HCT116 (cell line): Measurements from ENCODE around the gene NFIB. TPM values are rescaled to one million over a fixed set of nuclear protein-coding genes. Genes with fewer than 3 reads are reported as not detected.

ENCODE experiments used
- ATAC-seq: fragments of 200-7000 bp; cut with Tn5 transposase; 2 replicates; pipeline ENCODE4 v1.9.1; 2020; ENCODE audit warnings: mild to moderate bottlenecking, moderate library complexity
- BruUV-seq: library from RNA; stranded (reverse); fragments of 400-500 nt; replicated peaks from 2 replicates; lab custom pipeline; 2021; lab: Mats Ljungman, UMichigan
- CTCF ChIA-PET: fragments of 300-600 bp; sonication (Branson Sonifier 250); formaldehyde crosslinking; loops from one replicate; lab custom pipeline; 2021; ENCODE audit warnings: antibody characterized with exemption; lab: Charles Lee
- POLR2A ChIA-PET: fragments of 300-600, 350-600 bp; sonication (Branson Sonifier 250); formaldehyde crosslinking; loops from one replicate; lab custom pipeline; 2021; ENCODE audit warnings: antibody characterized with exemption; lab: Charles Lee
- RAD21 ChIA-PET, 2 experiments: fragments of 300-600 bp; sonication (Branson Sonifier 250); formaldehyde crosslinking; loops; one replicate each; lab custom pipeline; 2023; ENCODE audit warnings: low total read pairs in 2 of 2; ENCODE audit not compliant: uncharacterized antibody in 2 of 2, unreplicated experiment in 2 of 2, low non-redundant PET in 1 of 2; lab: Charles Lee
- DNase-seq: peaks from one replicate; pipeline ENCODE4 v3.0.0-alpha.2; 2010; ENCODE audit warnings: low read depth, low spot score
- H2AFZ ChIP-seq: fragments of 200-600 bp; shearing (Covaris generic), sonication (generic); 2 replicates; pipeline ENCODE4 v1.6.1; 2017; ENCODE audit warnings: low read depth, mixed run types, mixed read lengths, antibody characterized with exemption, low read length; ENCODE audit not compliant: poor library complexity, severe bottlenecking
- H3K27ac ChIP-seq: 2 replicates; pipeline ENCODE4 v1.5.1; 2012; ENCODE audit warnings: low read depth, low read length
- H3K27me3 ChIP-seq: fragments of 200-600 bp; sonication (generic); 2 replicates; pipeline ENCODE4 v1.6.1; 2016; ENCODE audit warnings: mixed run types, low read length, mixed read lengths; ENCODE audit not compliant: insufficient read depth
- H3K36me3 ChIP-seq, 2 experiments: fragments of 200-500 bp in 1 of 2; fragments of 200-600 bp in 1 of 2; sonication (Bioruptor generic) in 1 of 2; sonication (generic) in 1 of 2; 2 replicates each; pipeline versions ENCODE4 v1.5.1 to v1.6.1; 2014 to 2016; ENCODE audit warnings: low read length in 2 of 2, inconsistent platforms in 1 of 2, mixed read lengths in 1 of 2, mixed run types in 1 of 2; ENCODE audit not compliant: insufficient read depth in 2 of 2, control insufficient read depth in 1 of 2
- H3K4me1 ChIP-seq, 2 experiments: fragments of 200-600 bp in 1 of 2; sonication (generic) in 1 of 2; 2 replicates each; pipeline versions ENCODE4 v1.5.1 to v1.6.1; 2012 to 2017; ENCODE audit warnings: low read length in 2 of 2, inconsistent platforms in 1 of 2, mild to moderate bottlenecking in 1 of 2, mixed read lengths in 1 of 2, mixed run types in 1 of 2, moderate library complexity in 1 of 2; ENCODE audit not compliant: insufficient read depth in 2 of 2, control insufficient read depth in 1 of 2
- H3K4me2 ChIP-seq: fragments of 200-600 bp; sonication (generic); 2 replicates; pipeline ENCODE4 v1.6.1; 2017; ENCODE audit warnings: mixed run types, low read length, mixed read lengths
- H3K4me3 ChIP-seq, 2 experiments: fragments of 200-600 bp in 1 of 2; sonication (generic) in 1 of 2; replicated peaks in 1 of 2; 2 replicates each; pipeline ENCODE4 v1.5.1; 2011 to 2016; ENCODE audit warnings: low read length in 2 of 2, control low read depth in 1 of 2, low read depth in 1 of 2, mild to moderate bottlenecking in 1 of 2, mixed read lengths in 1 of 2, mixed run types in 1 of 2
- H3K79me2 ChIP-seq: fragments of 200-600 bp; sonication (generic); 2 replicates; pipeline ENCODE4 v1.6.1; 2017; ENCODE audit warnings: mild to moderate bottlenecking, mixed run types, low read length, moderate library complexity, mixed read lengths; ENCODE audit not compliant: insufficient read depth
- H3K9ac ChIP-seq: fragments of 200-600 bp; sonication (generic); 2 replicates; pipeline ENCODE4 v1.6.1; 2016; ENCODE audit warnings: low read length, mixed read lengths
- H3K9me2 ChIP-seq: fragments of 200-600 bp; sonication (generic), shearing (Covaris generic); 2 replicates; pipeline ENCODE4 v1.6.1; 2017; ENCODE audit warnings: mixed run types, mild to moderate bottlenecking, moderate library complexity; ENCODE audit not compliant: insufficient read depth
- H3K9me3 ChIP-seq, 2 experiments: fragments of 200-500 bp in 1 of 2; fragments of 200-600 bp in 1 of 2; sonication (Bioruptor generic) in 1 of 2; sonication (generic) in 1 of 2; 2 replicates each; pipeline ENCODE4 v1.6.1; 2014 to 2017; ENCODE audit warnings: low read length in 2 of 2, mixed read lengths in 2 of 2, inconsistent platforms in 1 of 2, low read depth in 1 of 2, mild to moderate bottlenecking in 1 of 2, mixed run types in 1 of 2, moderate library complexity in 1 of 2; ENCODE audit not compliant: control insufficient read depth in 1 of 2, insufficient read depth in 1 of 2
- H4K20me1 ChIP-seq: fragments of 200-600 bp; sonication (generic), shearing (Covaris generic); 2 replicates; pipeline ENCODE4 v1.6.1; 2017; ENCODE audit warnings: mixed run types, mild to moderate bottlenecking, moderate library complexity; ENCODE audit not compliant: insufficient read depth
- CBX3 ChIP-seq: IDR thresholded peaks from 2 replicates; pipeline ENCODE4 v1.6.1; 2012; ENCODE audit warnings: low read depth
- CEBPB ChIP-seq: IDR thresholded peaks from 2 replicates; pipeline ENCODE4 v1.6.1; 2012; ENCODE audit warnings: low read depth
- EGR1 ChIP-seq: IDR thresholded peaks from 2 replicates; pipeline ENCODE4 v1.6.1; 2012; ENCODE audit warnings: low read depth
- ELF1 ChIP-seq: IDR thresholded peaks from 2 replicates; pipeline ENCODE4 v1.6.1; 2012; ENCODE audit warnings: low read depth, borderline replicate concordance
- EZH2phosphoT487 ChIP-seq: fragments of 200-600 bp; IDR thresholded peaks from 2 replicates; pipeline ENCODE4 v1.6.1; 2018; ENCODE audit warnings: antibody characterized with exemption, borderline replicate concordance
- JUND ChIP-seq: IDR thresholded peaks from 2 replicates; pipeline ENCODE4 v1.6.1; 2012
- RAD21 ChIP-seq: IDR thresholded peaks from 2 replicates; pipeline ENCODE4 v1.6.1; 2012; ENCODE audit warnings: low read depth, mild to moderate bottlenecking
- SIN3A ChIP-seq: IDR thresholded peaks from 2 replicates; pipeline ENCODE4 v1.6.1; 2012; ENCODE audit warnings: low read depth
- SRF ChIP-seq: IDR thresholded peaks from 2 replicates; pipeline ENCODE4 v1.6.1; 2012; ENCODE audit warnings: low read depth
- YY1 ChIP-seq: IDR thresholded peaks from 2 replicates; pipeline ENCODE4 v1.6.1; 2011; ENCODE audit warnings: low read length, low read depth, moderate library complexity, mild to moderate bottlenecking; ENCODE audit not compliant: insufficient replicate concordance; ENCODE audit errors: extremely low read depth
- ZFX ChIP-seq: fragments of 450-650 bp; IDR thresholded peaks from 2 replicates; pipeline ENCODE4 v1.6.1; 2017
- ZNF274 ChIP-seq: fragments of 200-500 bp; sonication (Bioruptor generic); IDR thresholded peaks from 2 replicates; pipeline ENCODE4 v1.6.1; 2014; ENCODE audit warnings: mild to moderate bottlenecking, low read depth, low read length, inconsistent platforms
- intact Hi-C: fragments of 100-400 bp; cut with micrococcal nuclease; formaldehyde crosslinking; loops from 2 replicates; pipeline ENCODE4 v1.10.0; 2022
- total RNA-seq: library from RNA; stranded (reverse); gene quantifications from one replicate; pipeline ENCODE4 v1.2.1, GENCODE V29; 2021; ENCODE audit not compliant: unreplicated experiment
- TF ChIP-seq, protein P1 (sequence below): IDR thresholded peaks from 2 replicates; pipeline ENCODE4 v1.6.1; 2012

The NFIB gene
- total RNA-seq, 1 experiment from 2014 or later, result 6.6 TPM

GRCh38 chr9:14320271-14321181 lies 6.6 kb upstream of the NFIB start:
- intact Hi-C loops, result no loop called here
- ATAC-seq (no peak), DNase-seq (no peak)
- POLR2A ChIA-PET, result interaction anchor here (0.6 kb wide), 1 partner anchor 107 kb away, joined by 5 read pairs; no protein-coding TSS in a partner anchor
- no peaks in the 10 kb centered on the region for H3K36me3 ChIP-seq
- no TSS peak for BruUV-seq
- no peaks in the 10 kb centered on the region for H3K79me2 ChIP-seq
- CTCF ChIA-PET, result no interaction called here
- no peak overlapping the region for H2AFZ ChIP-seq
- H3K9ac ChIP-seq, result no peak overlapping the region
- H3K9me3 ChIP-seq, result no peaks in the 10 kb centered on the region
- TF ChIP-seq RAD21, result no peak
- no peak for TF ChIP-seq SIN3A
- TF ChIP-seq YY1, result no peak
- TF ChIP-seq CEBPB, result no peak
- no peak for TF ChIP-seq JUND
- TF ChIP-seq EGR1, result no peak
- TF ChIP-seq ZNF274, result no peak
- TF ChIP-seq ELF1, result no peak
- TF ChIP-seq, protein P1, sequence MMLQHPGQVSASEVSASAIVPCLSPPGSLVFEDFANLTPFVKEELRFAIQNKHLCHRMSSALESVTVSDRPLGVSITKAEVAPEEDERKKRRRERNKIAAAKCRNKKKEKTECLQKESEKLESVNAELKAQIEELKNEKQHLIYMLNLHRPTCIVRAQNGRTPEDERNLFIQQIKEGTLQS, result no peak
- TF ChIP-seq ZFX, result no peak
- no peak for TF ChIP-seq EZH2phosphoT487
- TF ChIP-seq CBX3, result no peak
- no peak for TF ChIP-seq SRF
- H3K9me2 ChIP-seq, result no peaks in the 10 kb centered on the region
- no peak overlapping the region for H3K27ac ChIP-seq
- no peaks in the 10 kb centered on the region for H3K27me3 ChIP-seq
- peaks cover 2 to 21% of the 10 kb centered on the region in 2 experiments; a peak in 3 of 4 replicates for H3K4me1 ChIP-seq
- no peak overlapping the region for H3K4me3 ChIP-seq
- no peak overlapping the region for H3K4me2 ChIP-seq
- no peaks in the 10 kb centered on the region for H4K20me1 ChIP-seq
- RAD21 ChIA-PET, result no interaction called here
